Measurements from ENCODE around the gene SCFD2. TPM values are rescaled to one million over a fixed set of nuclear protein-coding genes. Genes with fewer than 3 reads are reported as not detected.

Gene SCFD2
- total and polyA plus RNA-seq, 2 donors (not counting 3 experiments of a cell fraction or from before 2014, with no cell fraction given) = 12.3 to 22.8 TPM

GRCh38 chr4:52915730-52916300, 450.0 kb downstream of the SCFD2 start:
- dilution Hi-C loops (cut with MboI; ENCODE audit: extremely low pct_ligation_motif_present, low sequenced_read_pairs) = no loop called here
- no peaks in the 10 kb centered on the region for H3K79me2 ChIP-seq (ENCODE audit: control insufficient read depth, insufficient read depth, low read length)
- no peak overlapping the region for H3K4me2 ChIP-seq (ENCODE audit: insufficient read depth, low read length)
- CTCF ChIA-PET = interaction anchor here (1.9 kb wide), 1 partner anchor 10 kb away, joined by 5 read pairs; no protein-coding TSS in a partner anchor
- TF ChIP-seq FOS (IDR thresholded peaks at IDR 0.05; ENCODE audit: borderline replicate concordance, insufficient read depth, low read length) (no peak), MYC (IDR thresholded peaks at IDR 0.05; ENCODE audit: low read depth, low read length) (no peak), MAX (IDR thresholded peaks at IDR 0.05; ENCODE audit: insufficient read depth, insufficient read length) (no peak), POLR2AphosphoS5 (IDR thresholded peaks at IDR 0.05; ENCODE audit: insufficient read depth, low read depth, low read length) (no peak), JUN (IDR thresholded peaks at IDR 0.05; ENCODE audit: borderline replicate concordance, insufficient read depth, insufficient read length, low read depth) (no peak), EZH2 (IDR thresholded peaks at IDR 0.05; ENCODE audit: borderline replicate concordance, low read depth, low read length, severe bottlenecking) (no peak)
- no peaks in the 10 kb centered on the region for H4K20me1 ChIP-seq (replicated peaks; ENCODE audit: control insufficient read depth, extremely low read depth, insufficient read depth, low read length)
- H3K4me3 ChIP-seq (replicated peaks in 1 of 3; ENCODE audit: insufficient read depth in 1 of 3, low read depth in 1 of 3, low read length in 3 of 3) = no peak overlapping the region
- BruUV-seq (replicated peaks) = no TSS peak
- H3K36me3 ChIP-seq (ENCODE audit: control insufficient read depth in 2 of 2, extremely low read depth in 1 of 2, insufficient read depth in 2 of 2, low read length in 2 of 2) = no peaks in the 10 kb centered on the region
- H3K9me1 ChIP-seq (replicated peaks; ENCODE audit: control insufficient read depth, extremely low read depth, insufficient read depth, low read length) = no peaks in the 10 kb centered on the region
- FAIRE-seq (no peak), DNase-seq (ENCODE audit: low read depth, low spot score) (no peak)
- intact Hi-C loops (cut with micrococcal nuclease) = no loop called here
- H2AFZ ChIP-seq (ENCODE audit: low read depth, low read length) = no peak overlapping the region
- POLR2A ChIA-PET = no interaction called here
- H3K27ac ChIP-seq (ENCODE audit: insufficient read depth, low read depth, low read length) = no peak overlapping the region
- no peaks in the 10 kb centered on the region for H3K9me3 ChIP-seq (replicated peaks; ENCODE audit: control insufficient read depth, insufficient read depth, low read length)
- H3K4me1 ChIP-seq (ENCODE audit: control insufficient read depth, extremely low read depth, insufficient read depth, low read length) = no peaks in the 10 kb centered on the region
- no peak overlapping the region for H3K9ac ChIP-seq (replicated peaks; ENCODE audit: extremely low read depth, insufficient read depth, low read length)
- H3K27me3 ChIP-seq (ENCODE audit: control insufficient read depth in 2 of 2, insufficient read depth in 2 of 2, low read length in 2 of 2) = no peaks in the 10 kb centered on the region

DNA sequence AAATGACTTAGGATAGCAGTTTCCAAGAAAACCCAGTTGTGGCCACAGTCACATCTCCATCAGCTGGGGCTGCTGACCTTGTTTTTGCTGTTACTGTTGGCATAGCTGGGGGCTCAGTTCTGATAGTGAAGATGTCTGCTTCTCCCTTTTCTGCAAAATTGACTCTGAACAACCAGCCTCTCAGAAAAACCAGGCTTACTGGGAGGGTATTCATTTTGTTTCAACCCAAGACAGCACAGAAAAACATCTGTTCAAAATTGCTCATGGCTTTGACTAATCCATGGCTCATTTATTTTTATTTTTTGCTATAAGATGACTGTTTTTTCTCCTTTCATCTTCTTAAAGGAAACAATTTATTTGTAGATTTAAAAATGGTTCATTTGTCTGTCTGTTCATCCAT, 450.7 kb downstream of the SCFD2 start:
- no peaks in the 10 kb centered on the region for H4K20me1 ChIP-seq (replicated peaks; ENCODE audit: control insufficient read depth, extremely low read depth, insufficient read depth, low read length)
- no TSS peak for BruUV-seq (replicated peaks)
- H3K36me3 ChIP-seq (ENCODE audit: control insufficient read depth in 2 of 2, extremely low read depth in 1 of 2, insufficient read depth in 2 of 2, low read length in 2 of 2) = no peaks in the 10 kb centered on the region
- intact Hi-C loops (cut with micrococcal nuclease) (no loop called here), dilution Hi-C loops (cut with MboI; ENCODE audit: extremely low pct_ligation_motif_present, low sequenced_read_pairs) (no loop called here)
- POLR2A ChIA-PET = no interaction called here
- no peaks in the 10 kb centered on the region for H3K4me1 ChIP-seq (ENCODE audit: control insufficient read depth, extremely low read depth, insufficient read depth, low read length)
- no peak overlapping the region for H3K9ac ChIP-seq (replicated peaks; ENCODE audit: extremely low read depth, insufficient read depth, low read length)
- no peaks in the 10 kb centered on the region for H3K27me3 ChIP-seq (ENCODE audit: control insufficient read depth in 2 of 2, insufficient read depth in 2 of 2, low read length in 2 of 2)
- CTCF ChIA-PET = interaction anchor here (1.6 kb wide), 1 partner anchor 67 kb away, joined by 13 read pairs; no protein-coding TSS in a partner anchor
- no peaks in the 10 kb centered on the region for H3K9me3 ChIP-seq (replicated peaks; ENCODE audit: control insufficient read depth, insufficient read depth, low read length)
- no peak overlapping the region for H2AFZ ChIP-seq (ENCODE audit: low read depth, low read length)
- no peak for TF ChIP-seq GATA2 (IDR thresholded peaks at IDR 0.05; ENCODE audit: insufficient read depth, insufficient read length, low read depth, low read length)
- TF ChIP-seq EZH2 (IDR thresholded peaks at IDR 0.05; ENCODE audit: borderline replicate concordance, low read depth, low read length, severe bottlenecking) = no peak
- no peak for TF ChIP-seq FOS (IDR thresholded peaks at IDR 0.05; ENCODE audit: borderline replicate concordance, insufficient read depth, low read length)
- TF ChIP-seq JUN (IDR thresholded peaks at IDR 0.05; ENCODE audit: borderline replicate concordance, insufficient read depth, insufficient read length, low read depth) = no peak
- no peak for TF ChIP-seq MYC (IDR thresholded peaks at IDR 0.05; ENCODE audit: low read depth, low read length)
- TF ChIP-seq MAX (IDR thresholded peaks at IDR 0.05; ENCODE audit: insufficient read depth, insufficient read length) = no peak
- TF ChIP-seq, protein P1, sequence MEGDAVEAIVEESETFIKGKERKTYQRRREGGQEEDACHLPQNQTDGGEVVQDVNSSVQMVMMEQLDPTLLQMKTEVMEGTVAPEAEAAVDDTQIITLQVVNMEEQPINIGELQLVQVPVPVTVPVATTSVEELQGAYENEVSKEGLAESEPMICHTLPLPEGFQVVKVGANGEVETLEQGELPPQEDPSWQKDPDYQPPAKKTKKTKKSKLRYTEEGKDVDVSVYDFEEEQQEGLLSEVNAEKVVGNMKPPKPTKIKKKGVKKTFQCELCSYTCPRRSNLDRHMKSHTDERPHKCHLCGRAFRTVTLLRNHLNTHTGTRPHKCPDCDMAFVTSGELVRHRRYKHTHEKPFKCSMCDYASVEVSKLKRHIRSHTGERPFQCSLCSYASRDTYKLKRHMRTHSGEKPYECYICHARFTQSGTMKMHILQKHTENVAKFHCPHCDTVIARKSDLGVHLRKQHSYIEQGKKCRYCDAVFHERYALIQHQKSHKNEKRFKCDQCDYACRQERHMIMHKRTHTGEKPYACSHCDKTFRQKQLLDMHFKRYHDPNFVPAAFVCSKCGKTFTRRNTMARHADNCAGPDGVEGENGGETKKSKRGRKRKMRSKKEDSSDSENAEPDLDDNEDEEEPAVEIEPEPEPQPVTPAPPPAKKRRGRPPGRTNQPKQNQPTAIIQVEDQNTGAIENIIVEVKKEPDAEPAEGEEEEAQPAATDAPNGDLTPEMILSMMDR (IDR thresholded peaks at IDR 0.05; ENCODE audit: extremely low read depth in 1 of 2, insufficient read depth in 1 of 2, low read depth in 1 of 2, low read length in 2 of 2) = no peak
- TF ChIP-seq POLR2AphosphoS5 (IDR thresholded peaks at IDR 0.05; ENCODE audit: insufficient read depth, low read depth, low read length) = no peak
- TF ChIP-seq POLR2A (IDR thresholded peaks at IDR 0.05; ENCODE audit: low read depth, low read length) = no peak
- H3K4me3 ChIP-seq (replicated peaks in 1 of 3; ENCODE audit: insufficient read depth in 1 of 3, low read depth in 1 of 3, low read length in 3 of 3) = no peak overlapping the region
- H3K9me1 ChIP-seq (replicated peaks; ENCODE audit: control insufficient read depth, extremely low read depth, insufficient read depth, low read length) = no peaks in the 10 kb centered on the region
- FAIRE-seq (no peak), DNase-seq (ENCODE audit: low read depth, low spot score) (no peak)
- H3K79me2 ChIP-seq (ENCODE audit: control insufficient read depth, insufficient read depth, low read length) = no peaks in the 10 kb centered on the region
- H3K27ac ChIP-seq (ENCODE audit: insufficient read depth, low read depth, low read length) = no peak overlapping the region
- H3K4me2 ChIP-seq (ENCODE audit: insufficient read depth, low read length) = no peak overlapping the region
